Activated CD4-positive, alpha-beta T cell treated with anti-CD3 and anti-CD28 coated beads for 4 hours (primary cell): ENCODE data around the gene FMNL2.

ENCODE experiments used
- DNase-seq, 2 donors: peaks; one replicate each; pipeline ENCODE4 v3.0.0-alpha.2; 2020

Gene FMNL2

GRCh38 chr2:152623775-152624174 lies 288.8 kb downstream of the FMNL2 start:
- DNase-seq = no peak

GRCh38 chr2:152624805-152625204 lies 289.8 kb downstream of the FMNL2 start:
- DNase-seq = no peak

DNA sequence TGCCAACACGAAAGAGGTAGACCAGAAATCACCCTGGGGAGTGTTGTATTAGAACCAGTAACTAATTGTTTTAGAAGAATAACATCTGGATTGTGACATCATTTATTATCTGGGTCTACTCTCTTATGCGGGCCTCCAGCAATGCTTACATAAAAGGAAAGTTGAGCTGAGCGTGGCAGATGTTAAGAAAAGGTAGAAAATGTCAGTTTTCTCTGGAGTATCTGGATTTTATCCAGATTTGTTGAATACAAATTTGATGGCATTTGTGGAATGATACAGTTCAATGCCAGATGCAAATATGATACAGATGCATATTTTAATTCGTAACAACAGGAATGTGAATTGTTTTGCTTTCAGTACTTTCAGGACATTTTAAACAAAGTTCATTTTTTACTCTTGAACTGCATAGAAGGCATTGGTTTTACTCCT lies 292.0 kb downstream of the FMNL2 start:
- DNase-seq = no peak

- DNase-seq = no peak
Measured at GRCh38 chr2:152627351-152627957, 292.5 kb downstream of the FMNL2 start.

DNA sequence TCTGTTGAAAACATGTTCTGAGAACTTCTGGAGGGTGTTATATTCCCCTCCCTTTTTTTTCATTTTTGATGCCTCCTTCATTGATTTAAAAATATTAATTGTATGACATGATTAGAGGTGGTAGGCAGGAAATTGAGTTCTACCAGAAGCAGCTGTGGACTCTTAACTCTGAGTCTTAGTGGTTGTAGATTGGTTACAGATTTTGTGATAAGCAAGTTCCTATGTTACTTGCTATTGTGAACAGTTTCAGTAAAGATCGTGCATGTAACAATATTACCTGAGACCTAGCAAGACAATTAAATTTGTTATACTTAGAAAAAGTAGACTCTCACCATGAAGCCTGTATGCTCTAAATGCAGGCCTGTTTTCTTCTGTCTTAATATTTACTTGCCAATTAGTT lies 294.2 kb downstream of the FMNL2 start:
- no peak for DNase-seq

DNA sequence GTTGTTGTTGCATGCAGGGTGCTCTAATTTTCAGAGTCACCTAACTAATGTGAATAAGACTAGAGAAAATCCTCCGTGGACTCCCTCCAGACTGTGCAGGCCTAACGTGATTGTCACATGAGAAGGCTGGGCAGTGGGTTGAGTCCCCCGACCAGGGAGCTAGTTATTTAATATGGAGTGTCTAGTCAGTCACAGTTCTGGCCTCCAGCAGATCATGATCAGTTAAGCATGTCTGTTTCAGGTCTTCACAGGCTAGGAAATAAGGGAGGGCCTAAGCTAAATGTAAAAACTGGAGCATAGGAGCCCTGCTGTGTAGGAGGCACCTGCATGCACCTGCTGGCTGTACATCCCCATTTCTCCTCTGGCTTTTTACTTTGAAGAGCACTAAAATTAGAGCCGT lies 295.5 kb downstream of the FMNL2 start:
- DNase-seq = no peak

- no peak for DNase-seq
Measured at GRCh38 chr2:152632736-152633135, 297.8 kb downstream of the FMNL2 start.

DNA sequence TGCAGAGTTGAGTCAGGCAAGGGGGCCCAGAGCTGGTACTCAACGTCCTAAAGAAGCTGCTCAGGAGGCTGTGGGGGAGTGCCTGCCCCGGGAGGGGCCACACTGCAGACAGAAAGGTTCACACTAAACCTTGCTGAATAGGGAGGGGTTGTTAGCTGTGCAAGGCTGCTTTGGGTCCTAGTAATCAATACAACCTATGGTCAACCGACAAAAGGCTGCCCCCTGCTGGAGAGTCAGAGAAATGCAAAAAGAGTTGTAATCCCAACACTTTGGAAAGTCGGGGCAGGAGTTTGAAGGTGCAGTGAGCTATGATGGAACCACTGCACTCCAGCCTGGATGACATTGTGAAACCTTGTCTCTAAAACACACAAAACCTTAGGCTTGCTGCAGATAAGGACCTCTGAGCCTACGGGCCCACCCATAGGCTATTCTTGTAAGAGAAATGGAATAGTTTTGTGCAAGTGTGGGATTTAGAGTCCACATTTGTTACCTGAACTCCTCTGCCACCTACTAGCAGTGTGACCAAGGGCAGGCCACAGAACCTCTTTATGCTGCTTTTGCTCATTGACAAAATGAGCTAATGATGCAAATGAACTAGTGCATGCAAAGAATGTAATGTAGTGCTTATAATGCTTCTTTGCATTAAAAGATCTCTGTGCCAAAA lies 300.8 kb downstream of the FMNL2 start:
- DNase-seq = peak; percentile 64 to 69

DNA sequence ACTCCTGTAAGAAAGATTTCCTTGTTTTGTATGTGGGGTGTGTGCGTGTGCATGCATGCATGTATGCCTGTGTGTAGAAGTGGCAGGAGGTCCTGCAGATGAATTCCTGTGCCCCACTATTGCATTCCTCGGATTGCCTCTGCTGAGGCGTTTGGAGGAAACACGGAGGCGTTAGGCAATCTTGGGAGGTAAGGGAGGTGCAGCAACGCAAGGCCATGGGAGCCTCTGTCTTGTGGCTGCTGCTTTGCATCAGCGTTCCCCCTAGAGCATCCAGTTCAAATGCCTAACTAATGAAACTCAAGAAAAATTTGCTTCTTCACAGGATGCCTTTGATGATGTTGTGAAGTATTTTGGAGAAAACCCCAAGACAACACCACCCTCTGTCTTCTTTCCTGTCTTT lies 302.3 kb downstream of the FMNL2 start:
- DNase-seq = no peak

DNA sequence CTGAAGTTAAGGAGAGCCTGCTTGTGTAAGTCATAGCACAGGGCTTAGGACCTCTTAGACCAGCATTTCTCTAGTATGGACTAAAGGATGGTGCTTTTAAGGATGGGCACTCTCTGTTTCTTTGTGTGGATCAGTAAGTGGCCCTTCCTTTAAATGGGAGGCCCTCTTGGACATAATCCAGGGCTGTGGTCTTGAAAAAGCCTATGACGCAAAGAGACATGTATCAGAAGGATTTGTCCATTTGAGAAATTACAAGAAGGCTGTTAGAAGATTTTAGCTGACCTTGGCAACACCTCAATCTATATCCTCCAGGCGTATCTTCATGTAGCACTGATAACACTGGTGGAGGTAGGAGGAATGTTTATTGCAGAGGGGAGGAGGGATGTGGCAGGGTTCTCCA lies 303.1 kb downstream of the FMNL2 start:
- DNase-seq = no peak

DNA sequence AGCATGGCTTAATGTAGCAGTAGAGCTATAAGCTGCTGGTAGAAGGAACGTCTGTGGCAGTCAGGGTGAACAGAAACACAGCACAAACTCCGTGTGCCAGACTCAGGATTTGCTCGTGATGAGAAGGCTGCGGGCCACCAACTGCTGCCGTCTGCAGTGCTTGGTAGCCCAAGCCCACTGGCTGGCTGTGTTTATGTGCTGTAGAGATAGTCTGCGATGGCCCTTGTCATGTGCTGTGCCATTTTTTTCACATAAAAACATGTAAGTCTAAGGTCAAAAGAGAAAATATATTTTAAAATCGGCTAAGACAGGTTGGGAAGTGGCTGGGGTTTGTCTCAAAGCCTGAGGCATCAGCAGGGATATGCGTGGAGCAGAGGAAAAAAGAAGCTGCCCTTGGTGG lies 303.6 kb downstream of the FMNL2 start:
- DNase-seq = no peak

DNA sequence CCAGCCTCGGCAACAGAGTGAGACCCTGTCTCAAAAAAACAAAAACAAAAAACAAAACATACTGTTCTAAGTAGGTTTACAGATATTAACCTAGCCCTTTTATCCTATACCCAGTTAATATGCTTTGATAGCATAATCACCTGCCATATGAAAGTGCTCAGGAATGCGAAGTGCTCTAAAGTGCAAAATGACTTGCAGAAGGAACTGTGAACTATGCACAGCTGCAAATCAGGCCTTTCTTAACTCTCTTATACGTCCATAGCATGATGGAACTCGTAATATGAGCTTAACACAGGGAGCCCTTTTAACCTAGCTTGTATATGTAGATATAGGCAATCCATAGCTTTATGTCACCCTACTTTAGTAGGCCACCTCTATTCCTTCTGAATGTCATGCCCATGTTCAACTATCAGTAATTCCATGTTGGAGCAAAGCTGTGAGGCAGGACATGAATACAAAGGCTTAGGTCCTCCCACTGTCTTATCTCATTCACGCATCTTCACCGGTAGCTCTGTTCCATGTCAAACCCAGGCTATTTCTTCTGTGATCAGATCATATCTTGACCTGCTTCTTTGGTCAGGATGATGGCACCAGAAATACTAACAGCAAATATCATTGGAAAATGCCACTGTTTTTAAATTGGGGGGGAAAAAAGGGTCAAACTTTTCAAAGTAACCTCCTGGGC lies 309.4 kb downstream of the FMNL2 start:
- DNase-seq = no peak

DNA sequence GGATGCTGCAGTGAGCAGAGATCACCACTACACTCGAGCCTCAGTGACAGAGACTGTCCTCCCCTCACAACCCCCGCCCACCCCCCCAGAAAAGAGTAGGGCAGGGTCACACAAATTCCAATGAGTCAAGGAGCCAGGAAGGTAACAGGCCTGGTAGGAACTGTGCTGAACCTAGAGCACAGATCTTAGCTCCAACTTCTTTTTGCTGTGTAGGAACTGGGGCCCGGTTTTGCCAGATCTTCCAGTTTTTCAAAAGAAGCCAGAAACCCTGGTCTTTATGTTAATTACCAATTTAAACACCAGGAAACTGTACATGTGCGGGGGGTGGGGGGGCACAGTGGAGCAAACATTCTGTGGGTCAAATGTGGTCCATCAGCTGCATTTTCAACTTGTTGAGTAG lies 311.3 kb downstream of the FMNL2 start:
- DNase-seq = no peak

- no peak for DNase-seq
Measured at GRCh38 chr2:152646775-152647174, 311.8 kb downstream of the FMNL2 start.

DNA sequence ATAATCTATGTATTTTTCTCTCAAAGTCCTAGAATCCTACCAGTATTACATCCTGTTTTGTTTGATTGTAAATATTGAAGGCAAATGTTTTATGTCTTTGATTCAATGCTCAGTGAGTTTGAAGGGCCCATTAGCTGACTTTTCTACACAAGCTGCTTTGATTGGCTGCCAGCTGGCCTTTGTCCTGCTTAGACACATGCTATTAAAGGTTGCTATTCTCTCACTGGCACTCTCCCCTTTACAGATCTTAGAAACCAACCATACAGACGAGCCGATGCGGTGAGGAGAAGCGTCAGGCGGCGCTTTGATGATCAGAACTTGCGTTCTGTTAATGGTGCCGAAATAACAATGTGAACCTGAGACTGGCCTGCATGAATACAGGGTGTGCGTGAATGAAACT lies 312.6 kb downstream of the FMNL2 start:
- no peak for DNase-seq

DNA sequence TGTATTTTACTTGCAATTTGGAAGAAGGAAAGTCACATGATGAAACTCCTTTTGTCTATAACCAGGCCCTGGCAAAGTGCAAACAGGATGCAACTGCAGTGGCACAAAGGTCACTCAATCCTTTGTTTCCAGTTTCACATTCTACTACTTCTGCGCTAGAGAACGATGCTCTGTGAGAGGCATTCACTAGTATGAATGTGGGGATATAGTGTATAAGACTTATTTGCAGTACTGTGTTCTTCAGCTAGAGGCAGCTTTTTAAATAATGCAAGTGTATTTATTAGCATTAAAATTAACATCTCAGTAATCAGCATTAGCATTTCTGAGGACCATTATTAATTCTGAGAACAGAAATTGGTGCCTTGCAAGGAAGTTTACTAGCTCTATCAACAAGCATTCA lies 313.4 kb downstream of the FMNL2 start:
- no peak for DNase-seq

DNA sequence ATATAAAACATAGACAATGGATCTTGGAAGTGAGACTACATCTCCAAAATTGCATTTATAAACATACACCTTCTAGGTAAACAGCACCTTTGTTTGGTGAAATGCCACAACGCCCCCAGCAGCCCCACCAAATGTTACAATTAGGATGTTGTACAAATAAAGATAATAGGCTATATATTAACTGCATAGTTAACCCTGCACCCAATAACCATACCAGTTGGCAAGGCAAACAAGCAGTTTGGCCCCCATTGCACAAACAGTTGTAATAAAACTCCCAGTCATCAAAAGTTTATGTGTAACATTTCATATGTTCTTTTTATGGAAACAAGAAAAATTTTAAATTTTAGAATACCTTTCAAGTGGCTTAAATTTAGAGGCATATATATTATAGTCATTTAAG lies 315.0 kb downstream of the FMNL2 start:
- DNase-seq = no peak

GRCh38 chr2:152650768-152651371 lies 315.9 kb downstream of the FMNL2 start:
- DNase-seq = no peak

DNA sequence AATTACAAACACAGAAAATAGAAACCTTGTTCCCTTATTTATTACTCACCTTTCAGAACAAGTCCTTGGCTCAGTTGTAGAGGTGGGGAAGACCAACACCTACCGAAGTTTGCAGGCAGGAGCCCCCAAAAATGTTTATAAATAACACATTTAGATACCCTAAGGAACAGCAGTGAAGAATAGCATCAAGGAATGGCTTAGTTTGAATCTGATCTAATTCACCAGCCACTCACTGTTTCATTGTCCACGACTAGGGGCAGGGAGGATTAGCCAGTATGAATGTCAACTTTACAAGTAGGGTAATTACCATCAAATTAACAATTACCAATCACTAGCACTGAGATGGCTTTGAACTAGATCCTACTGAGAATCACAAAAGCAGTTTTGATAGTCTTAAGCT lies 316.9 kb downstream of the FMNL2 start:
- no peak for DNase-seq

DNA sequence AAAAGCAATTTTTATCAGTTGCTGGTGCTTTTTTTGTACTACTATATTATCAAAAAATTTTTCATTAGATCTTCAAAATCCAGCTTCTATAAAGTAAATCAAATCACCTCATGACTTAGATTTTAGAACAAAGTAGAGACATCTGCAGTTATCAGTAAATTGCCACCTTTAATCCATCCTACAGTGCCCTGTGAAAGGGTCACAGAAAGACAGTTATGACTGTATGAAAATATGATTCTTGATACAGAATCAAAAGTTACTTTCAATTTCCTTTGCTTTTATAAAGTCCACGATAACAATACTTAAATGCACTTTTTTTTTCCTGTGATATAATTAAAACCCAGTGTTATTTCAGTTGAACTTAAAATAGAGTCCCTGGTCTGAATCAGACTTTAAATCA lies 320.9 kb downstream of the FMNL2 start:
- no peak for DNase-seq

DNA sequence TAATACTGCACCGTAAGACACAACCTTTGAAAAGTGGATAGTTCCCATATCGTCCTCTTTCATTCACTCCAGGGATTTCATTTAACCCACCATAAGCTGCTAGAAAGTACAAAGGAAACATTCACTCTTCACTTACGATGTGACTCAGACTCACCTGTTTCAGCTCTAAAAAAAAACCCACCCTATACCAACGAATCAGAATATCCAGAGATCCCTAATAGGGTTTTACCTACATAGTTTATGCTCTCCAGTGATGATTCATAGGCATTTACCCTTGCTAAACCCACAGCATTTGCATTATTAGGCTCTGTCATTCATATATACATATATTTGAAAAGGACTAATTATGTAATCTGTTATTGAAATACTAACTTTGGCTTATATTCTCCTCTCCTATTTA lies 322.1 kb downstream of the FMNL2 start:
- no peak for DNase-seq

GRCh38 chr2:152658221-152658620 lies 323.2 kb downstream of the FMNL2 start:
- DNase-seq = no peak

GRCh38 chr2:152661076-152661475 lies 326.1 kb downstream of the FMNL2 start:
- no peak for DNase-seq

DNA sequence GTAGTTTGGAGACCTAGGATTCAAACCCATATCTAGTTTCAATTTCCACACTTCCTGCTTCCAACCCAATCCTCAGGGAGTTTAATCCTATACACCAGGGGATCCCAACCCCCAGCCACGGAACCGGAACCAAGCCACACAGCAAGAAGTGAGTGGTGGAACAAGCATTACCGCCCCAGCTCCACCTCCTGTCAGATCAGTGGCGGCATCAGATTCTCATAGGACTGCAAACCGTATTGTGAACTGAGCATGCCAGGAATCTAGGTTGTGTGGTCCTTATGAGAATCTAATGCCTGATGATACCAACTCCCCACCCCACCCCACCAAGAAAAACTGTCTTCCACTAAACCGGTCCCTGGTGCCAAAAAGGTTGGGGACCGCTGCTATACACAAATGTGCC lies 329.8 kb downstream of the FMNL2 start:
- DNase-seq = no peak
